Ishikawa (cell line): ENCODE data around the gene EFNA5.

Source experiments
- CEBPB ChIP-seq: IDR thresholded peaks from 2 replicates; pipeline ENCODE4 v1.6.1; 2012
- CREB1 ChIP-seq: IDR thresholded peaks from 2 replicates; pipeline ENCODE4 v1.6.1; 2012; ENCODE audit warnings: low read depth
- EGR1 ChIP-seq: IDR thresholded peaks from 2 replicates; pipeline ENCODE4 v1.6.1; 2012
- EP300 ChIP-seq: IDR thresholded peaks from 2 replicates; pipeline ENCODE4 v1.6.1; 2012; ENCODE audit warnings: borderline replicate concordance
- FOXM1 ChIP-seq: IDR thresholded peaks from 2 replicates; pipeline ENCODE4 v1.6.1; 2012; ENCODE audit warnings: low read depth, borderline replicate concordance
- MAX ChIP-seq: IDR thresholded peaks from 2 replicates; pipeline ENCODE4 v1.6.1; 2012
- NFIC ChIP-seq: IDR thresholded peaks from 2 replicates; pipeline ENCODE4 v1.6.1; 2012
- RAD21 ChIP-seq: IDR thresholded peaks from 2 replicates; pipeline ENCODE4 v1.6.1; 2012; ENCODE audit warnings: low read depth
- REST ChIP-seq: IDR thresholded peaks from 2 replicates; pipeline ENCODE4 v1.6.1; 2012; ENCODE audit warnings: low read depth, mild to moderate bottlenecking
- TAF1 ChIP-seq: IDR thresholded peaks from 2 replicates; pipeline ENCODE4 v1.6.1; 2012; ENCODE audit warnings: low read depth, mild to moderate bottlenecking
- TCF12 ChIP-seq: IDR thresholded peaks from 2 replicates; pipeline ENCODE4 v1.6.1; 2012; ENCODE audit warnings: low read depth
- TEAD4 ChIP-seq: IDR thresholded peaks from 2 replicates; pipeline ENCODE4 v1.6.1; 2012
- USF1 ChIP-seq: IDR thresholded peaks from 2 replicates; pipeline ENCODE4 v1.6.1; 2012
- YY1 ChIP-seq: IDR thresholded peaks from 2 replicates; pipeline ENCODE4 v1.6.1; 2012; ENCODE audit warnings: low read depth
- ZBTB7A ChIP-seq: IDR thresholded peaks from 2 replicates; pipeline ENCODE4 v1.6.1; 2012; ENCODE audit warnings: low read depth

Gene EFNA5

GRCh38 chr5:107531308-107531707 lies 139.4 kb downstream of the EFNA5 start:
- TF ChIP-seq RAD21 (no peak), NFIC (no peak)

- TF ChIP-seq FOXM1, result no peak
Measured at GRCh38 chr5:107529618-107530017, 141.1 kb downstream of the EFNA5 start.

- TF ChIP-seq TAF1 (no peak), EGR1 (no peak), YY1 (no peak), NFIC (no peak), CREB1 (no peak), TEAD4 (no peak), CEBPB (no peak), MAX (no peak), RAD21 (no peak), ZBTB7A (no peak), EP300 (no peak), USF1 (no peak), FOXM1 (no peak)
Measured at GRCh38 chr5:107526270-107526937, 144.3 kb downstream of the EFNA5 start.

GRCh38 chr5:107524111-107524510 lies 146.6 kb downstream of the EFNA5 start:
- TF ChIP-seq NFIC (no peak), TAF1 (no peak), EGR1 (no peak), REST (no peak), RAD21 (no peak), USF1 (no peak), EP300 (no peak), TCF12 (no peak), ZBTB7A (no peak), TEAD4 (no peak), YY1 (no peak), CREB1 (no peak), FOXM1 (no peak), MAX (no peak)

- TF ChIP-seq REST, result no peak
- no peak for TF ChIP-seq MAX
- no peak for TF ChIP-seq TAF1
- TF ChIP-seq TEAD4, result no peak
- TF ChIP-seq YY1, result no peak
- no peak for TF ChIP-seq FOXM1
- no peak for TF ChIP-seq CEBPB
- no peak for TF ChIP-seq NFIC
- TF ChIP-seq CREB1, result no peak
- no peak for TF ChIP-seq RAD21
- no peak for TF ChIP-seq TCF12
Measured at GRCh38 chr5:107523029-107523680, 147.6 kb downstream of the EFNA5 start.

GRCh38 chr5:107522456-107522855 lies 148.3 kb downstream of the EFNA5 start:
- no peak for TF ChIP-seq RAD21
- no peak for TF ChIP-seq ZBTB7A
- TF ChIP-seq USF1, result no peak
- TF ChIP-seq TAF1, result no peak
- no peak for TF ChIP-seq CREB1
- TF ChIP-seq TEAD4, result no peak
- peak; percentile 55 for TF ChIP-seq NFIC
- no peak for TF ChIP-seq FOXM1
